DMS153 (cell line): ENCODE measurements around the gene TSTD1.
"Not testable (repeated sequence)": the region's sequence is repeated elsewhere in the genome, so short reads cannot be mapped to it uniquely, and the experiment has no call there.

Source experiments
- DNase-seq: peaks from one replicate; lab custom pipeline; 2025; lab: John Stamatoyannopoulos, UW

TSTD1 gene

GRCh38 chr1:161037661-161038522 lies 872 bp downstream of the TSTD1 start:
- no peak for DNase-seq

- no peak for DNase-seq
Observed at GRCh38 chr1:161033751-161034150, 5.0 kb downstream of the TSTD1 start.

DNA sequence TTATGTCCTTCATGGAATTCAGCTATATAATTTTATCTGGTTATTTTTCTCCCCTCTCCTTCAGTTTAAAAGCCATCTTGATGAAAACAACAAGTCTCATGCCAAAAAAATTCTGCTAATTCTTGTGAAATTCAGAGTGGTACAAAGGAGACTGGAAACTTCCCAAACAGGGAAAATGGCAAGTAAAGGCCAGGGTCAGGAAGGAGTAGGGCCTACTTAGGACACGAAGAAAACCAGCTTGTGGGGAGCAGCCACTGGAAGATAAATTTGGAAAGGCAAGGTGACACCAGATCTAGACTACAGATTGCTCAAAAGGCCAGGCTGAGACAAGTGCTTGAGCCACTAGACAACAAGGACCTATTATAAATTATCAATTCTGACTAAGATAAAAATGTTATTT lies 6.4 kb downstream of the TSTD1 start:
- DNase-seq, result no peak

DNA sequence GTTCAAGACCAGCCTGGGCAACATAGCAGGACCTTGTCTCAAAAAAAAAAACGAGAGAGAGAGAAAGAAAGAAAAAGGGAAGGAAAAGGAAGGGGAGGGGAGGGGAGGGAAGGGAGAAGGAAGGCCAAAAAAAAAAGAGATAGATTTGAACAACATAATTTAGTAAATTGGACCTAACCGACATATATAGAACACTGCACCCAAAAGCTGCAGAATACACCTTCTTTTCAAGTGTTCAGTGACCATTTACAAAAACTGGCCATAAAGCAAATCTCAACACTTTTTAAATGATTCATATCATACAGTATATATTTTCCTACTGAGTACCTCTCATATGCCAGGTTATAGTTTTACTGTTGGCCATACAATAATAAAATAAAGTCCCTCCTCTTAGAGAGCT lies 6.9 kb downstream of the TSTD1 start:
- no peak for DNase-seq

DNA sequence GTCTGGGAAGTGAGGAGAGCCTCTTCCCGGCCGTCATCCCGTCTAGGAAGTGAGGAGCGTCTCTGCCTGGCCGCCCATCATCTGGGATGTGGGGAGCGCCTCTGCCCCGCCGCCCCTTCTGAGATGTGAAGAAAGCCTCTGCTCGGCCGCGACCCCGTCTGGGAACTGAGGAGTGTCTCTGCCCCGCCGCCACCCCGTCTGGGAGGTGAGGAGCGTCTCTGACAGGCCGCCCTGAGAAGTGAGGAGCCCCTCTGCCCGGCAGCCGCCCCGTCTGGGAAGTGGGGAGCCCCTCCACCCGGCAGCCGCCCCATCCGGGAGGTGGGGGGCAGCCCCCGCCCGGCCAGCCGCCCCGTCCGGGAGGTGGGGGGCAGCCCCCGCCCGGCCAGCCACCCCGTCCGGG lies 9.3 kb downstream of the TSTD1 start:
- DNase-seq, result not testable (repeated sequence)

- not testable (repeated sequence) for DNase-seq
Observed at GRCh38 chr1:161026954-161027353, 11.8 kb downstream of the TSTD1 start.

- not testable (repeated sequence) for DNase-seq
Observed at GRCh38 chr1:161022432-161022831, 16.3 kb downstream of the TSTD1 start.

DNA sequence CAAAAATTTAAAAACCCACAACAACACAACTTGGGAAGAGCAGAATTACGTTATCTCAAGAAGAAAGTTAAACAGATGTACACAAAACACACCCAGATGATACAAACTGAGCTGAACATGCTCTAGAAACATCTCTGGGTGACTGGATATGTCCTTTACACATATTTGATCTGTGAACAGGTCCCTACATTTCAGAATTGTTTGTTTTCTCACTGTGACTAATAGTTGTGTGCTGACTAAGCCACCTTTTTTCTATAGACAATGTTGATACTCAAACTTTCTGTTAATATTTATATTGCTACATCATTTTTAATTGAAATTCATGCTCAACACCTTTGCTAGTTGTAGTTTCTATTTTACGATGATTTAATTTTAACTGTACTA lies 16.8 kb downstream of the TSTD1 start:
- DNase-seq, result no peak

DNA sequence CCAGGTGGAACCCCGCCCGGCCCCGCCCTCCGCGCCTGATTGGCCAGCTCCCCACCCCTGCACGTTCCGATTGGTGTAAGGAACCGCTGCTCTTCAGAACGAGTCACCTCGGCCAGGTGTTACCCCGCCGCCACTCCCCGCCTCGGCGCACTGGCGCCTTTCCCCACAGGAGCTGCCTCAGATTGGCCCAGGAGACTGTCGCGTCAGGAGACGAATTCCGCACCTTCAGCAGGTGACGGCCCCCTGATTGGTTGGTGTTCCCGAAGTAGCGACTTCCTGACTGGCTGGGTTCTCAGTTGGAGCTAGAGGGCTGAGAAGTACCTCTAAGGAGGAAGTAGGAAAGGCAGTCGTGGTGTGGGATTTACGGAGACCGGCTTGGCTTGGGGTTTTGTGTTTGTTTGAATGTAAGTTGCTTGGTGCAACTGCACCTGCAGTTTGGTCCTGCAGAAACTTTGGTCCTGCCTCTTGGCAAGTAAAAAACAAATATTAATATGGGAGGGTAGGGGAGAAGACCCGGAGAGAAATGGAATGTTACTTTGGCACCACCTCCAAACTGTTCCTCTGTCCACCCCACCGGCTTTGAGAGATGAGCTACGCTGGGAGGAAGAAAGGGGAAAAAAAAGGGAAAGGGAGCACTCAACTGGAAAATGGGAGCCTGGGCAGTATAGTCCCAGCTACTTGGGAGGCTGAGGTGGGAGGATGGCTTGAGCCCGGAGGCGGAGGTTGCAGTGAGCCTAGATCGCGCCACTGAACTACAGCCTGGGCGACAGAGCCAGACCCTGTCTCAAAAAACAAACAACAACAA lies 17.4 kb downstream of the TSTD1 start:
- peak; percentile 100 for DNase-seq

GRCh38 chr1:161020509-161021164 lies 18.1 kb downstream of the TSTD1 start, which contains the start of gene F11R:
Gene F11R (minus strand): TSS chr1:161021152. CDS start chr1:161021073, 79 bp downstream.
- no peak for DNase-seq

DNA sequence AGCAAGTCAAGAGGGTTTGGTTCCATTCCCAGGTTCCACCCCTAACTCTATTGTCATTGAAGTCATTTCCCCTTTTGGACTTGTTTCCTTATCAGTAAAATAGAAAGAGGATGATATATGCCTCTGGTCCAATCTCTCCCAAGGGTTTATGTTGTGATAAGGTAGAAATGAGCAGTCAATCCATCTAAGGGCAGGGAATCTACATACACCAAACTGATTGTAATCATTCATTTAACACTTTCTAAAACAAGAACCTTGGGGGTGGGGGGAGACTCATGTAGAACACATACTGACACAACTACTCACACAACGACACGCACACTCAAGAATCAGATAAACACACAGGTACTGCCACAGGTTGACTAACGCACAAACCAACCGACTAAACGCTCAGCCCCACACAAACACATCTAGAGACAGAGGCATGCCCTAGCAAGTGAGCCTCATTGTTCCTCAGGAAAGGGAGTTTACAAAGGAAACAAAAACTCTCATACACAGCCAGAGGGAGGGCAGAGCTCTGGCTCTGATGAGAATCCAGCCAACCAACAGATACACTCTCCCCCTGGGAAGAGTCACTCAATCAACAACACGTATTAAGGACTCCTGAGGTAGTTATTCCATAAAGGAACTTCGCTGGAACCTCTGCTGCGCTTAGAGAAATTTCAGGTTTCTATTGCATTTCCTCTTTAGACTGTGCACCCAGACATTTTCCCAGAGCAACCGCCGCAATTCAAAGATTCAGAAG lies 18.8 kb downstream of the TSTD1 start:
- peak; percentile 81 for DNase-seq

DNA sequence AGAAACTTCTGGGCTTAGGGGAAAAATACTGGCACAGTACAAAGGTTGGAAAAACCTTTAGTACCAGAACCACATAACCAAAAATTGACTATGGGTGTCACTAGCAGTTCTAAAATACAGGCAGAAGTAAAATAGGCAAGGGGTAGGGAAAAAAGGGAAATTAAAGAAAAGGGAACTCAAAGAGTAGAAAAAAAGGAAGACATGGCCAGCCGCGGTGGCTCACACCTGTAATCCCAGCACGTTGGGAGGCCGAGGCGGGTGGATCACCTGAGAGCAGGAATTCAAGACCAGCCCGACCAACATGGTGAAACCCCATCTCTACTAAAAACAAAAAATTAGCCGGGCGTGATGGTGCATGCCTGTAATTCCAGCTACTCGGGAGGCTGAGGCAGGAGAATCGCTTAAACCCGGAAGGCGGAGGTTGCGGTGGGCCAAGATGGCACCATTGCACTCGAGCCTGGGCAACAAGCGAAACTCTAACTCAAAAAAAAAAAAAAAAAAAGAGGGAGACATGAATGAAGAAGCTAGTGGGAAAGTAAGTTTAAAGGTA lies 19.6 kb downstream of the TSTD1 start:
- not testable (repeated sequence) for DNase-seq

- no peak for DNase-seq
Observed at GRCh38 chr1:161018631-161018930, 20.2 kb downstream of the TSTD1 start.

GRCh38 chr1:161017756-161018630 lies 20.8 kb downstream of the TSTD1 start:
- no peak for DNase-seq

DNA sequence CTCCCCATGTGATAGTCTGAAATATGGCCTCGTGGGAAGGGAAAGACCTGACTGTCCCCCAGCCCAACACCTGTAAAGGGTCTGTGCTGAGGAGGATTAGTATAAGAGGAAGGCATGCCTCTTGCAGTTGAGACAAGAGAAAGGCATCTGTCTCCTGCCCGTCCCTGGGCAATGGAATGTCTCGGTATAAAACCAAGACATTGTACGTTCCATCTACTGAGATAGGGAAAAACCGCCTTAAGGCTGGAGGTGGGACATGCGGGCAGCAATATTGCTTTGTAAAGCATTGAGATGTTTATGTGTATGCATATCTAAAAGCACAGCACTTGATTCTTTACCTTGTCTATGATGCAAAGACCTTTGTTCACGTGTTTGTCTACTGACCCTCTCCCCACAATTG lies 21.6 kb downstream of the TSTD1 start:
- DNase-seq, result not testable (repeated sequence)

DNA sequence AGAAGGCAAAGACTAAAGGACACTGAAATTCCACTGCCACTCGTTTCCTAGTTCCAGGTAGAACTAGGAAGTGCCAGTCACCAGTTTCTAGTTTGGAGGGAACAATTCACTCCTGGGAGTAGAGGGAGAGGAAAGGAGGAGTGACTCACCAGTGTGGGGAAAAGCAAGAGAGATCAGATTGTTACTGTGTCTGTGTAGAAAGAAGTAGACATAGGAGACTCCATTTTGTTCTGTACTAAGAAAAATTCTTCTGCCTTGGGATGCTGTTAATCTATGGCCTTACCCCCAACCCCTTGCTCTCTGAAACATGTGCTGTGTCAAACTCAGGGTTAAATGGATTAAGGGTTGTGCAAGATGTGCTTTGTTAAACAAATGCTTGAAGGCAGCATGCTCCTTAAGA lies 22.1 kb downstream of the TSTD1 start:
- DNase-seq, result not testable (repeated sequence)

GRCh38 chr1:161013488-161014230 lies 25.1 kb downstream of the TSTD1 start:
- peak; percentile 85 for DNase-seq

DNA sequence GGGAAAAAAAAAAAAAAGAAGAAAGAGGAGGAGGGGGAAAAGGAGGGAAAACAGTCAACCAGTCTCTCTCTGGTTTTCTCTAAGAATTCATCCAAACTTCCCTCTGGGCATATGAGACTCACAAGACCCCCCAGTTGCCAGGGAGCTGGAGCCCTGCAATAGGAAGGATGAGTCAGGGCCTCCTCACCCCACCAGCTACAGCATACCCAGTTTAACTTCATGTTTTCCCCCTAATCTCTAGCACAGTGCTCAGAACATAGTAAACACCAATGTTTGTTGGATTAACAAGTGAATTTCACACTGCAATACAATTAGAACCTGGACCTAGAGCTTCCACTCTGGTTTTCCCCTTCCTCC lies 25.7 kb downstream of the TSTD1 start:
- no peak for DNase-seq

DNA sequence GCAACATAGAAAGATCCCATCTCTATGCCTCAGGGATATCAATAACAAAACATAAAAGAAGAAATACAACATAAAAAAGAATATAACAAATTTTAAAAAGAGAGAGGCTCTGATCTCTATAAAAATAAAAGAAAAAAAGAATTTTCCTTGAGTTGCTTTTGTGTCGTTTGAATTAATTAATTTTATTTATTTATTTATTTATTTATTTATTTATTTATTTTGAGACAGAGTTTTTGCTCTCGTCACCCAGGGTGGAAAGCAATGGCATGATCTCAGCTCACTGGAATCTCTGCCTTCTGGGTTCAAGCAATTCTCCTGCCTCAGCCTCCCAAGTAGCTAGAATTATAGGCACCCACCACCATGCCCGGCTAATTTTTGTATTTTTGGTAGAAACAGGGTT lies 26.3 kb downstream of the TSTD1 start:
- DNase-seq, result no peak

DNA sequence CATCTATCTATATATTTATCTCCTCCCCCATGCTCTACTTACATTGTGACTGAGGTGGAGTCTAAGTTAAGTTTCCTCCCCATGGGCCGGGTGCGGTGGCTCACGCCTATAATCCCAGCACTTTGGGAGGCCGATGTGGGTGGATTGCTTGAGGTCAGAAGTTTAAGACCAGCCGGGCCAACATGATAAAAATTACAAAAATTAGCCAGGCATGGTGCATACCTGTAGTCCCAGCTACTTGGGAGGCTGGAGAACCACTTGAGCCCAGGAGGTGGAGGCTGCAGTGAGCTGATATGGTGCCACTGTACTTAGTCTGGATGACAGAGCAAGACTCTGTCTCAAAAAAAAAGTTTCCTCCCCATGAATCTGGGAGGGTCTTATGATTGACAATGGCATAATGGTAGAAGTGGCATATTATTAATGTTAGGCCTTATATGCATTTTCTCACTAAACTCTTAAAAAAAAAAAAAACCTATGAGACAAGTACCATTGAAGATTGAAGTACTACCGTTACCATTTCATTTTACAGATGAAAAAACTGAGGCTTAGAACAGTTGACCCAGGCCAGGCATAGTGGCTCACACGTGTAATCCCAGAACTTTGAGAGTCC lies 29.1 kb downstream of the TSTD1 start:
- DNase-seq, result no peak
